ENCODE data around the gene ZNF608. TPM values are rescaled to one million over a fixed set of nuclear protein-coding genes. Genes with fewer than 3 reads are reported as not detected.

ZNF608 gene
- total and polyA plus RNA-seq, 4 donors: 1.4 to 7.6 (median 3.2) TPM

DNA sequence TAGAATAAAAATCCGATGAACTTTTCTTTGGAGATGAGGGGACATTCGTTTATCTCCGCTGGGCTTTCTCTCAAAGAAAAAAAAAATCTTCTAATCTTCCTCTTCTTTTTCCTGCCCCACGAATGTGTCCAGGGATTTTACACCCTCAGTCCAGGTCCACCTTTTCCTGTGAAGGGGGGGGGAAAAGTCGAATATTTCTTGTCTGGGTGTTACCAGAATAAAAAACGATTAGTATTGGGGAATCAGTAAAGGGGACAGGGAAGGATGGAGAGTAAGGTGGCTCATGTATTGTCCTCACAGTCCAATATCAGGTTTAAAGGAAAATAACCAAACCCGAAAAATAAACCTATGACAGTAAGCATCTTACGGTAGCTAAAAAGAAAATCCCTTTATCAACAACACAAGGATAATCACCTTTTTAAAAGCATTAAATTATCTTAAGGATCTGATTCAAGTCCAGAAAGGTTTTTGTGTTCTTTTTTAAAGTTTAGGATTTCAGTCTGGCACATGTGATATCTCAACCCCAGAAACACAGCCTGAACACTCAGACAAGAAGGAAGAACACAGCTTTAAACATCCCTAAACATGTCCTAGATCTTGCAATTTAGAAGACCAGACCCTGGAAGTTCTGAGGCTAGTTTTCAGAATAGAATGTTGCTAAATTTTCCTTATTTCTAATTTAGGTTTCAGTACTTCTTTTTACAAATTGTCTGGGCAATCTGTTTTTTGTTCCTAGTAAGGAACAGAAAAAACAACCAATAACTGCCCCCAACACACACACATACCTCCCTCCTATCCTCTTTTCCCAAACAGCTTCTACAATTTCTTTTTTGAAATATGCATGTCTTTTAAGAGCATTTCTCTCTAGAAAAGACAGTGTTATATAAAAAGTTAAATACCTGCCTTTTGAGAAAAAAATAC lies 1.2 kb downstream of the ZNF608 start:
- 55% methylated on average over 8 of the region's 8 CpGs for WGBS
- Histone ChIP-seq H3K9me3 (ENCODE audit: control insufficient read depth in 4 of 4, low read length in 3 of 4) (no peaks in the 10 kb centered on the region), H3K36me3 (ENCODE audit: control insufficient read depth in 4 of 4, insufficient read depth in 3 of 4, low read depth in 1 of 4, low read length in 3 of 4) (no peaks in the 10 kb centered on the region), H3K4me1 (ENCODE audit: control insufficient read depth in 4 of 4, insufficient read depth in 4 of 4, low read length in 3 of 4) (peaks cover 0 to 52% (median 28%) of the 10 kb centered on the region in 4 donors), H3K4me3 (ENCODE audit: low read depth in 1 of 3, low read length in 3 of 3) (peak overlapping the region; percentile 67 to 88 (median 79)), H3K9ac (ENCODE audit: low read depth in 1 of 2, low read length in 2 of 2) (peak overlapping the region; percentile 50 to 97), H3K27ac (ENCODE audit: low read depth in 1 of 2, low read length in 2 of 2) (peak overlapping the region; percentile 83 to 96), H3K27me3 (ENCODE audit: control insufficient read depth in 4 of 4, insufficient read depth in 4 of 4, low read length in 3 of 4) (no peaks in the 10 kb centered on the region)
- DNase-seq (ENCODE audit: low spot score): no peak
- TF ChIP-seq NR2F2 (IDR thresholded peaks at IDR 0.05) (no peak), FOXA2 (IDR thresholded peaks at IDR 0.05) (no peak), HNF4G (IDR thresholded peaks at IDR 0.05) (no peak), JUND (IDR thresholded peaks at IDR 0.05) (no peak), RXRA (IDR thresholded peaks at IDR 0.05) (no peak), TAF1 (conservative IDR thresholded peaks at IDR 0.05) (no peak), RAD21 (IDR thresholded peaks at IDR 0.05) (no peak), EGR1 (IDR thresholded peaks at IDR 0.05; ENCODE audit: low read depth in 2 of 2) (no peak), HNF4A (conservative IDR thresholded peaks at IDR 0.05) (no peak), GABPA (IDR thresholded peaks at IDR 0.05 in 1 of 2, conservative IDR thresholded peaks at IDR 0.05 in 1 of 2) (no peak), FOXA1 (IDR thresholded peaks at IDR 0.05) (no peak), SP1 (IDR thresholded peaks at IDR 0.05) (no peak), YY1 (IDR thresholded peaks at IDR 0.05) (no peak)
- TF ChIP-seq, protein P1, sequence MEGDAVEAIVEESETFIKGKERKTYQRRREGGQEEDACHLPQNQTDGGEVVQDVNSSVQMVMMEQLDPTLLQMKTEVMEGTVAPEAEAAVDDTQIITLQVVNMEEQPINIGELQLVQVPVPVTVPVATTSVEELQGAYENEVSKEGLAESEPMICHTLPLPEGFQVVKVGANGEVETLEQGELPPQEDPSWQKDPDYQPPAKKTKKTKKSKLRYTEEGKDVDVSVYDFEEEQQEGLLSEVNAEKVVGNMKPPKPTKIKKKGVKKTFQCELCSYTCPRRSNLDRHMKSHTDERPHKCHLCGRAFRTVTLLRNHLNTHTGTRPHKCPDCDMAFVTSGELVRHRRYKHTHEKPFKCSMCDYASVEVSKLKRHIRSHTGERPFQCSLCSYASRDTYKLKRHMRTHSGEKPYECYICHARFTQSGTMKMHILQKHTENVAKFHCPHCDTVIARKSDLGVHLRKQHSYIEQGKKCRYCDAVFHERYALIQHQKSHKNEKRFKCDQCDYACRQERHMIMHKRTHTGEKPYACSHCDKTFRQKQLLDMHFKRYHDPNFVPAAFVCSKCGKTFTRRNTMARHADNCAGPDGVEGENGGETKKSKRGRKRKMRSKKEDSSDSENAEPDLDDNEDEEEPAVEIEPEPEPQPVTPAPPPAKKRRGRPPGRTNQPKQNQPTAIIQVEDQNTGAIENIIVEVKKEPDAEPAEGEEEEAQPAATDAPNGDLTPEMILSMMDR (IDR thresholded peaks at IDR 0.05; ENCODE audit: low read depth, low read length, missing input control): no peak
- TF ChIP-seq, protein P2, sequence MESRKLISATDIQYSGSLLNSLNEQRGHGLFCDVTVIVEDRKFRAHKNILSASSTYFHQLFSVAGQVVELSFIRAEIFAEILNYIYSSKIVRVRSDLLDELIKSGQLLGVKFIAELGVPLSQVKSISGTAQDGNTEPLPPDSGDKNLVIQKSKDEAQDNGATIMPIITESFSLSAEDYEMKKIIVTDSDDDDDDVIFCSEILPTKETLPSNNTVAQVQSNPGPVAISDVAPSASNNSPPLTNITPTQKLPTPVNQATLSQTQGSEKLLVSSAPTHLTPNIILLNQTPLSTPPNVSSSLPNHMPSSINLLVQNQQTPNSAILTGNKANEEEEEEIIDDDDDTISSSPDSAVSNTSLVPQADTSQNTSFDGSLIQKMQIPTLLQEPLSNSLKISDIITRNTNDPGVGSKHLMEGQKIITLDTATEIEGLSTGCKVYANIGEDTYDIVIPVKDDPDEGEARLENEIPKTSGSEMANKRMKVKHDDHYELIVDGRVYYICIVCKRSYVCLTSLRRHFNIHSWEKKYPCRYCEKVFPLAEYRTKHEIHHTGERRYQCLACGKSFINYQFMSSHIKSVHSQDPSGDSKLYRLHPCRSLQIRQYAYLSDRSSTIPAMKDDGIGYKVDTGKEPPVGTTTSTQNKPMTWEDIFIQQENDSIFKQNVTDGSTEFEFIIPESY (IDR thresholded peaks at IDR 0.05): no peak
- TF ChIP-seq, protein P3, sequence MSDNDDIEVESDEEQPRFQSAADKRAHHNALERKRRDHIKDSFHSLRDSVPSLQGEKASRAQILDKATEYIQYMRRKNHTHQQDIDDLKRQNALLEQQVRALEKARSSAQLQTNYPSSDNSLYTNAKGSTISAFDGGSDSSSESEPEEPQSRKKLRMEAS (IDR thresholded peaks at IDR 0.05): no peak
- TF ChIP-seq, protein P4, sequence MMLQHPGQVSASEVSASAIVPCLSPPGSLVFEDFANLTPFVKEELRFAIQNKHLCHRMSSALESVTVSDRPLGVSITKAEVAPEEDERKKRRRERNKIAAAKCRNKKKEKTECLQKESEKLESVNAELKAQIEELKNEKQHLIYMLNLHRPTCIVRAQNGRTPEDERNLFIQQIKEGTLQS (IDR thresholded peaks at IDR 0.05): no peak
- TF ChIP-seq, protein P5, sequence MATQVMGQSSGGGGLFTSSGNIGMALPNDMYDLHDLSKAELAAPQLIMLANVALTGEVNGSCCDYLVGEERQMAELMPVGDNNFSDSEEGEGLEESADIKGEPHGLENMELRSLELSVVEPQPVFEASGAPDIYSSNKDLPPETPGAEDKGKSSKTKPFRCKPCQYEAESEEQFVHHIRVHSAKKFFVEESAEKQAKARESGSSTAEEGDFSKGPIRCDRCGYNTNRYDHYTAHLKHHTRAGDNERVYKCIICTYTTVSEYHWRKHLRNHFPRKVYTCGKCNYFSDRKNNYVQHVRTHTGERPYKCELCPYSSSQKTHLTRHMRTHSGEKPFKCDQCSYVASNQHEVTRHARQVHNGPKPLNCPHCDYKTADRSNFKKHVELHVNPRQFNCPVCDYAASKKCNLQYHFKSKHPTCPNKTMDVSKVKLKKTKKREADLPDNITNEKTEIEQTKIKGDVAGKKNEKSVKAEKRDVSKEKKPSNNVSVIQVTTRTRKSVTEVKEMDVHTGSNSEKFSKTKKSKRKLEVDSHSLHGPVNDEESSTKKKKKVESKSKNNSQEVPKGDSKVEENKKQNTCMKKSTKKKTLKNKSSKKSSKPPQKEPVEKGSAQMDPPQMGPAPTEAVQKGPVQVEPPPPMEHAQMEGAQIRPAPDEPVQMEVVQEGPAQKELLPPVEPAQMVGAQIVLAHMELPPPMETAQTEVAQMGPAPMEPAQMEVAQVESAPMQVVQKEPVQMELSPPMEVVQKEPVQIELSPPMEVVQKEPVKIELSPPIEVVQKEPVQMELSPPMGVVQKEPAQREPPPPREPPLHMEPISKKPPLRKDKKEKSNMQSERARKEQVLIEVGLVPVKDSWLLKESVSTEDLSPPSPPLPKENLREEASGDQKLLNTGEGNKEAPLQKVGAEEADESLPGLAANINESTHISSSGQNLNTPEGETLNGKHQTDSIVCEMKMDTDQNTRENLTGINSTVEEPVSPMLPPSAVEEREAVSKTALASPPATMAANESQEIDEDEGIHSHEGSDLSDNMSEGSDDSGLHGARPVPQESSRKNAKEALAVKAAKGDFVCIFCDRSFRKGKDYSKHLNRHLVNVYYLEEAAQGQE (IDR thresholded peaks at IDR 0.05): no peak

Data from liver (tissue), 9 donors.